Stimulated activated CD8-positive, alpha-beta memory T cell treated with anti-CD3 and anti-CD28 coated beads, Interleukin-4, amount 100 ng/mL, for 4 hours (primary cell): ENCODE data around the gene PPM1L.

Experiments used
- DNase-seq, 2 donors: peaks; one replicate each; pipeline ENCODE4 v3.0.0-alpha.2; 2020; ENCODE audit warnings: low read depth in 2 of 2, low spot score in 1 of 2

The PPM1L gene

DNA sequence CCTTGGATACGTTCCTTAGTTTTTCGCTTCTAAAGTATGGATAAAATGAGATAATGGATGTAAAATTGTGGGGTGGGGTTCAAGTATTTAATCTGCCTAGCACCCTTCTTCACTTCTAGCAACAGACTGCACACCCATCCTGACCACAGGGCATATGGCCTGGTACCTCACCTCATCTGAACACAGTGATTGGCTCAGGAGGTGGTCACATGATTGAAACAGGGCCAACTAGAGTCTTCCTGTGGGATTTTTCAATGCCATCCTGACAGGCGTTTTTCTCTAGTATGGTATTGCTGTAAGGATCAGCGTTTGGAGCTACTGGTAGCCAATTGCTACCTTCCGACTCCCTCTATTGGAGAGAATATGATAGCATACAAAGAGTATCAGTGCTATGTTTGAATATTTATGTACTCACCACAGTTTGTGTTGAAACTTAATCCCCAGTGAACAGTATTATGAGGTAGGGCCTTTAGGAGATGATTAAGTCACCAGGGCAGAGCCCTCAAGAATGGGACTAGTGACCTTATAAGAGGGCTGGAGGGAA lies 172.2 kb downstream of the PPM1L start:
- DNase-seq: no peak

- DNase-seq: no peak
Measured at GRCh38 chr3:160929595-160929994, 173.6 kb downstream of the PPM1L start.

- no peak for DNase-seq
Measured at GRCh38 chr3:160931474-160931873, 175.4 kb downstream of the PPM1L start.

DNA sequence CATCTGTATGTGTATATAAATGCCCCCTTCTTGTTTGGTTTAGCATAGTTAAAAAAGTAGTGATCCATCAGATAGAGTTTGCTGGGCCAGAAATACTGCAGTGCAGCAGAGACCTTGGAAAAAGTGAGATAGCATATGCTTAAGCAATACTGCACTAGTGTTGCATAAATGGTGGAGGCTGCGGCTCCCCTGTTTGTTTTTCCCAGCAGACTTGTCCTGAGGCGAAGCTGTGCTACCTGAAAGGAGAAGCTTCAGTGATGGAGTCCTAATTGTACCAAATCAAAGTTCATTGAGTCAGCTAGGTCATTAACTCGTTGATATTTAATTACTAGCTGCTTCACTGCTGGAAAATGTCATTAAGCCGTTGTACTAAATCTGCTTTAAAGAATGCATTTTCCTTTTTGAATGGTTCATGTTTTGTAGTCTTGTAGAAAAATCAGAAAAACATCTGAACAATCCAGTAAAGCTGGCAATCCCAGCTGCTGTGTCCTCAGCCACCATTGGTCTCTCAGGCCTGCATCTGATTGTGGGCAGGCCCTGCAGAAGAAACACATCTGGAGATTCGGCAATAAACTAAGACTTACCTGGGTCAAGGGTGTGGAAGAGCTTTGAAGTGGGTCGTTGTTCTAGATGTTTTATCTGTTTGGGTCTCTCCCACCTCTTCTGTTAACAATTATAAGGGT lies 179.5 kb downstream of the PPM1L start:
- no peak for DNase-seq

- peak in 1 of 2 donors; percentile 43 for DNase-seq
Measured at GRCh38 chr3:160941885-160942494, 186.0 kb downstream of the PPM1L start.

DNA sequence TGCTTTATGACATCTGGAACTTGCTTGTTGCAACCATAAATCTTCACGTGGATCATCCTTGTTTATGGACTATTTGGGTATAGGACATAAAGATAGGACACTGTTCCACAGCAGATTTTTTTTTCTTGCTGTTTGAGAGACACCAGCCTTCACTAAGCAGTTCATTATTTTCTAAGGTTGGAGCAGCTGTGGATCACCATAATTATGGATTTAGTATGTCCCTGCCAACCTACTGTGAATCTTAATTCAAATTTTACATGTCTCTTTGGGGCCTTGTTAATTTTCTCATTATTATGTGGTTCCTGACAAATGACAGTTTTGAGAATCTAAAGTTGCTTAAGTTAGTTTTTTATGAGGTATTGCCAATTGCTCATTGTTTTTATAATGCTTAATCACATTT lies 188.0 kb downstream of the PPM1L start:
- DNase-seq: no peak

GRCh38 chr3:160945336-160945735 lies 189.3 kb downstream of the PPM1L start:
- no peak for DNase-seq

GRCh38 chr3:160948273-160948672 lies 192.2 kb downstream of the PPM1L start:
- DNase-seq: no peak

- no peak for DNase-seq
Measured at GRCh38 chr3:160949460-160949859, 193.4 kb downstream of the PPM1L start.

- no peak for DNase-seq
Measured at GRCh38 chr3:160950542-160950941, 194.5 kb downstream of the PPM1L start.

- no peak for DNase-seq
Measured at GRCh38 chr3:160950954-160951353, 194.9 kb downstream of the PPM1L start.

DNA sequence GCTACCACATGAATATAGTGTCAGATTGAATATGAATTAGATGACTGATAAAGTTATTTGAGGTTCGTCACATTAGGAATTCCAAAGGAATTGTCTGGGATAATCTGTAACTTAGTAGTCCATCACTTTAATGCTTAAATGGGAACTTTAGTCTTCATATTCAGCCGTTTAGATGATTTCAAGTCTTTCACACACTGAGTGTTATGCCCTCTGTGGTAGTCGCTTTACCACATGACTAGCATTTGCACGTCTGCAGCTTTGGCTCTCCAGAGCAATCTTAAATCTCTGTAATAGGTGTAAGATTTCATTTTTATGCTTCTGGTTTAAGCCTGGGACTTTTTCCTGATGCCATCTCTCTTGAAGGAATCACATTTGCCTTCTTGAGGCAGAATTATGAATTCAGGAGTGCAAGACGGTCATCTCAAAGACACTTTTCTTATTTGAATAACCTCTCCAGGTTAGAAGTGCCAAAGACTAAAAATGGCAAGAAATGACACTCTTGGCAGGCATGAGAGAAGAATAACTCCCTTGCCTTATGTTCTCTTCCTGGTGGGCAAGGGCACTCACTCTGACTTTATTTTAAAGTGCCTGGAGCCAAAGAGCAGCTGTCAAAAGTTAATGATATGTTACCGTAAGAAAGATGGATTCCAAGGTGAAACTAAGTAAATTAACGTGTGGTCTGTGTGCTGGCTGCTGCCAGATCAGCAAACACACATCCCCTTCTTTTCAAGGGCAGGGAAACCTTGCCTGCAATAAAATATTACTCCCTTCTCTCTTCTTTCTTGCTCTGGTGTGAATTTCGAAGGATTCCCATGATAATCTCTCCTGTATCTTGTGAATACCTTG lies 195.8 kb downstream of the PPM1L start:
- no peak for DNase-seq

- DNase-seq: no peak
Measured at GRCh38 chr3:160953686-160954085, 197.7 kb downstream of the PPM1L start.

DNA sequence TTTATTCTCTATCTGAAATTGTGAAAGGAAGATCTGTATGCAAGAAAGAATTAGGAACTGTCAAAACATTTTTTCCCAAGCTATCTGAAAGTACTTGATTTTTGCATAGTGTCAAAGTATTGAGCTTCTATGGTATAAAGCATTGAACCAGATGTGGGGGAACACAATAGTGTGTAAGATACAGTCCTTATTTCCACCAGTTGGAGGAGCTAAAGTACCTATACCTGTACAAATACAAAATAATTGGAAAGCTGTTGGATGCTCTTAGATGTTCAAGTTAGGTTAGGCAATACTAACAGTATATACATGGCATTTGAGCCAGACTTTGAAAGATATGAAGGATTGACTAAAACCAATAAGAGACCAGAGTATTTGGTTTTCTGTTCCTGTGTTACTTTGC lies 200.8 kb downstream of the PPM1L start:
- no peak for DNase-seq

- DNase-seq: no peak
Measured at GRCh38 chr3:160960568-160960967, 204.5 kb downstream of the PPM1L start.

GRCh38 chr3:160963949-160964348 lies 207.9 kb downstream of the PPM1L start:
- DNase-seq: no peak

DNA sequence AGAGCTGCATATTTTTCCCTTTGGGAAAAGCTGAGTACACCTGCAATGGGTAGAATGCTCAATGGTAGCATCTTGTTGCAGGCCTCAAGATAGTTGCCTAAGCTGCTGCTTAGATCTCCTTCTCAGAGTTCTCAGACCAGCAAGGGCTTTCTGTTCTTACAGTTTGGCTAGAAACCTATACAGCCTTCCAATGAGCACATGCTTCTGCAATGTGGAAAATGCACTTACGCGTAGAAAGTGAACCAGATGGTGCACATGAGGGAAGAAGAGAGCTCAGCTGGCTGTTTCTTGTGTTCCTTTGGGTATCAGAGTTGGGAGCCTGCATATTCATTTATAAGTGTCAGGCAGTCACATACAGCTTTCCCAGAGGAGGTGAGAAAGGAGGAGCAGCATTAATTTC lies 212.7 kb downstream of the PPM1L start:
- DNase-seq: no peak

DNA sequence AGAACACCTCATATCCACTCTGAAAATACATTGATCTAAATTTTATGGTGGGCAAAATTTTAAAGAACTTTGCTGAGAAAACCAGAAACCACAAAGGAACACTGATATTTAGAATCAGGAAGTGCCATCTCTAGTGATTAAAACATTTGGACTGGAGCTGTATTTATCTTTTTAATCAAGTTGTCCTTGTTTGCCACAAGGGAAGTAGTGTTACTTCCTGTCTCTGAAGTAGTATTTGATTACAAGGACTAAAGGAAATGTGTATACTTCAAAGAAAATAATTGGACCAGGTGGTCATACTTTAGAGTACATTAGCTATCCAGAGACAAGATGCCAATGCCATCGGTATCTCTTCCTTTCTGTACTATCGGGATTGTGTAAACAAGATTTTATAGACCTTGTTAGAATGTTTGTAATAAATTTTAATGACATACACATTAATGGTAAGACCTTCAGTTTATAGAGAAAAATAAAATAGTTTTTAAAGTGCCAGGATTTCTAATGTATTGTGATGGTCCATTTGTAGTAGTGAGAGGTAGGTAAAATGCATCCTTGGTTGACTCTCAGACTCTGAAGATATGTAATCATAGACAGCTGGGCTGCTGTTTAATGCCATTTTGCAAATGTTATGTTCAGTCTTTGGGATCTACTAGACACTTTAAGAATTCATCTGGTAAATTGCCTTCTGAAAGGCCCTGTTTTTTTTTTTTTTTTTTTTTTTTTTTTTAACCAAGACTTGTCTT lies 217.2 kb downstream of the PPM1L start:
- DNase-seq: no peak

GRCh38 chr3:160977773-160978172 lies 221.7 kb downstream of the PPM1L start:
- DNase-seq: no peak

DNA sequence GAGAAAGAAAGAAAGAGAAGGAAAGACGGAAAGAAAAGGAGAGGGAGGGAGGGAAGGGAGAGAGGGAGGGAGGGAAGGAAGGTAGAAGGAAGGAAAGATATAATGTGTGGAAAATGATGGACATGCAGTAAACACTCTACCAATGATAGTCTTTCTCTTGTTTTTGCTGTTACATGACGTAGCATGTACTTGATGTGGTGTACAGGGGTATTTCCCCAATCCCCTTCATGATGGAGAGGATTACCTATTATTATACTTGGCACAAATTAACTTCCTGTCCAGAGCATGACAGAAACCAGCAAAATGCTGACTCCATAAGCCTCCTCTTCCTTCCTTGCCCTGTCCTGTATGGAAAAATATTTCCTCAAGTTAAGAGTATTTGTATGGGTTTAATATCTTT lies 224.7 kb downstream of the PPM1L start:
- DNase-seq: no peak
